Measurements from ENCODE around the gene KCNE2.

The KCNE2 gene

GRCh38 chr21:34363733-34364132 is at the start of gene KCNE2:
Gene KCNE2 (plus strand): TSS chr21:34364006. CDS start chr21:34370479, 6,473 bp downstream.
- DNase-seq: no peak
- H3K36me3 ChIP-seq: no peaks in the 10 kb centered on the region
- no peak for TF ChIP-seq CTCF (IDR thresholded peaks at IDR 0.05; ENCODE audit: low read depth, low read length)
- H3K27me3 ChIP-seq (ENCODE audit: insufficient read depth, low read depth, severe bottlenecking): peaks cover 30% of the 10 kb centered on the region
- H3K27ac ChIP-seq: no peak within 1 kb of the TSS
- no peak within 1 kb of the TSS for H3K4me3 ChIP-seq (ENCODE audit: low read depth, low read length)
- peaks cover 5% of the 10 kb centered on the region for H3K9me3 ChIP-seq (ENCODE audit: severe bottlenecking)

- TF ChIP-seq CTCF (IDR thresholded peaks at IDR 0.05; ENCODE audit: low read depth, low read length): no peak
- H3K4me3 ChIP-seq (ENCODE audit: low read depth, low read length): no peak overlapping the region
- peaks cover 100% of the 10 kb centered on the region for H3K27me3 ChIP-seq (ENCODE audit: insufficient read depth, low read depth, severe bottlenecking)
- no peak overlapping the region for H3K27ac ChIP-seq
- H3K9me3 ChIP-seq (ENCODE audit: severe bottlenecking): peaks cover 4% of the 10 kb centered on the region
- no peak for DNase-seq
- H3K36me3 ChIP-seq: no peaks in the 10 kb centered on the region
Observed at GRCh38 chr21:34319585-34319984, 44.2 kb upstream of the KCNE2 start.

GRCh38 chr21:34320011-34320410 is 43.8 kb upstream of the KCNE2 start:
- Histone ChIP-seq H3K36me3 (no peaks in the 10 kb centered on the region), H3K27me3 (ENCODE audit: insufficient read depth, low read depth, severe bottlenecking) (peaks cover 100% of the 10 kb centered on the region), H3K27ac (no peak overlapping the region), H3K9me3 (ENCODE audit: severe bottlenecking) (peaks cover 4% of the 10 kb centered on the region), H3K4me3 (ENCODE audit: low read depth, low read length) (no peak overlapping the region)
- no peak for TF ChIP-seq CTCF (IDR thresholded peaks at IDR 0.05; ENCODE audit: low read depth, low read length)
- DNase-seq: no peak

GRCh38 chr21:34330055-34330454 is 33.8 kb upstream of the KCNE2 start:
- Histone ChIP-seq H3K36me3 (no peaks in the 10 kb centered on the region), H3K9me3 (ENCODE audit: severe bottlenecking) (peaks cover 3% of the 10 kb centered on the region), H3K27me3 (ENCODE audit: insufficient read depth, low read depth, severe bottlenecking) (peaks cover 96% of the 10 kb centered on the region), H3K4me3 (ENCODE audit: low read depth, low read length) (no peak overlapping the region), H3K27ac (no peak overlapping the region)
- TF ChIP-seq CTCF (IDR thresholded peaks at IDR 0.05; ENCODE audit: low read depth, low read length): peak; percentile 45
- peak; percentile 37 for DNase-seq

GRCh38 chr21:34331726-34332125 is 32.1 kb upstream of the KCNE2 start:
- Histone ChIP-seq H3K27ac (no peak overlapping the region), H3K9me3 (ENCODE audit: severe bottlenecking) (peaks cover 6% of the 10 kb centered on the region), H3K27me3 (ENCODE audit: insufficient read depth, low read depth, severe bottlenecking) (peaks cover 98% of the 10 kb centered on the region), H3K36me3 (no peaks in the 10 kb centered on the region), H3K4me3 (ENCODE audit: low read depth, low read length) (no peak overlapping the region)
- no peak for TF ChIP-seq CTCF (IDR thresholded peaks at IDR 0.05; ENCODE audit: low read depth, low read length)
- DNase-seq: no peak

GRCh38 chr21:34332347-34332746 is 31.5 kb upstream of the KCNE2 start:
- Histone ChIP-seq H3K27me3 (ENCODE audit: insufficient read depth, low read depth, severe bottlenecking) (peaks cover 98% of the 10 kb centered on the region), H3K9me3 (ENCODE audit: severe bottlenecking) (peaks cover 6% of the 10 kb centered on the region), H3K27ac (no peak overlapping the region), H3K4me3 (ENCODE audit: low read depth, low read length) (no peak overlapping the region), H3K36me3 (no peaks in the 10 kb centered on the region)
- TF ChIP-seq CTCF (IDR thresholded peaks at IDR 0.05; ENCODE audit: low read depth, low read length): no peak
- DNase-seq: no peak

All from WERI-Rb-1 (cell line).